HepG2 (cell line): ENCODE data around the gene CHDH. TPM values are rescaled to one million over a fixed set of nuclear protein-coding genes. Genes with fewer than 3 reads are reported as not detected.
A peak's percentile ranks its signal among the peaks of the same experiment; 100 is the strongest.

Experiments used
- ATAC-seq: fragments of 200-7000 bp; cut with Tn5 transposase; 3 replicates; pipeline ENCODE4 v1.9.1; 2020; ENCODE audit warnings: mild to moderate bottlenecking, moderate library complexity
- BruUV-seq: library from RNA; stranded (reverse); fragments of 400-500 nt; replicated peaks from 2 replicates; lab custom pipeline; 2021; lab: Mats Ljungman, UMichigan
- CTCF ChIA-PET: fragments of 300-600 bp; formaldehyde crosslinking; extraction: SDS; loops from one replicate; lab custom pipeline; 2021; ENCODE audit warnings: low total read pairs, inconsistent platforms, low intra/inter-chr PET ratio; lab: Yijun Ruan, JAX
- POLR2A ChIA-PET: fragments of 350-600 bp; sonication (Branson Sonifier 250); formaldehyde crosslinking; loops from one replicate; lab custom pipeline; 2020; ENCODE audit warnings: antibody characterized with exemption, inconsistent platforms; lab: Yijun Ruan, JAX
- DNase-seq: peaks from one replicate; pipeline ENCODE4 v3.0.0-alpha.2; 2015; ENCODE audit warnings: low spot score
- FAIRE-seq: peaks from 3 replicates; lab custom pipeline; 2011; peaks lifted over from hg19 to GRCh38; lab: Jason Lieb, UNC
- H2AFZ ChIP-seq: one replicate; pipeline ENCODE4 v1.6.1; 2011; ENCODE audit warnings: low read length, inconsistent platforms
- H3K27ac ChIP-seq: fragments of 300-600 bp; 3 replicates; pipeline ENCODE4 v1.8.0; 2011; ENCODE audit warnings: mixed run types, mild to moderate bottlenecking, mixed read lengths, low read length, inconsistent platforms; ENCODE audit not compliant: insufficient read depth; ENCODE audit errors: extremely low read length
- H3K27me3 ChIP-seq, 2 experiments: fragments of 200-600 bp in 1 of 2; 2 replicates in 1 of 2; 3 replicates in 1 of 2; pipeline versions ENCODE4 v1.6.0 to v1.8.0; 2011; ENCODE audit warnings: low read length in 2 of 2, mild to moderate bottlenecking in 2 of 2, moderate library complexity in 2 of 2, inconsistent platforms in 1 of 2; ENCODE audit not compliant: insufficient read depth in 2 of 2, control insufficient read depth in 1 of 2
- H3K36me3 ChIP-seq, 2 experiments: fragments of 200-600 bp in 1 of 2; replicated peaks in 1 of 2; 2 replicates in 1 of 2; 3 replicates in 1 of 2; pipeline versions ENCODE4 v1.5.1 to v1.8.0; 2011; ENCODE audit warnings: low read length in 2 of 2, inconsistent platforms in 1 of 2; ENCODE audit not compliant: insufficient read depth in 2 of 2, control insufficient read depth in 1 of 2
- H3K4me1 ChIP-seq: 2 replicates; pipeline ENCODE4 v1.5.1; 2012; ENCODE audit warnings: low read length, inconsistent platforms; ENCODE audit not compliant: insufficient read depth
- H3K4me2 ChIP-seq: 2 replicates; pipeline ENCODE4 v1.6.0; 2011; ENCODE audit warnings: low read depth, low read length, inconsistent platforms
- H3K4me3 ChIP-seq, 3 experiments: fragments of 200-600 bp in 1 of 3; sonication (generic), shearing (Covaris generic) in 1 of 3; replicated peaks in 1 of 3; 2 replicates each; pipeline ENCODE4 v1.5.1; 2011 to 2016; ENCODE audit warnings: low read length in 3 of 3, inconsistent platforms in 2 of 3, low read depth in 2 of 3, mild to moderate bottlenecking in 2 of 3, control low read depth in 1 of 3, mixed read lengths in 1 of 3; ENCODE audit not compliant: insufficient read depth in 1 of 3
- H3K79me2 ChIP-seq: one replicate; pipeline ENCODE4 v1.6.1; 2011; ENCODE audit warnings: low read length, inconsistent platforms; ENCODE audit not compliant: insufficient read depth
- H3K9ac ChIP-seq: 2 replicates; pipeline ENCODE4 v1.6.0; 2011; ENCODE audit warnings: mild to moderate bottlenecking, low read depth, low read length, inconsistent platforms; ENCODE audit not compliant: insufficient read depth
- H3K9me3 ChIP-seq: 2 replicates; pipeline ENCODE4 v1.5.1; 2012; ENCODE audit warnings: mild to moderate bottlenecking, low read length
- H4K20me1 ChIP-seq: 2 replicates; pipeline ENCODE4 v1.6.0; 2011; ENCODE audit warnings: inconsistent platforms, mild to moderate bottlenecking, low read length, moderate library complexity; ENCODE audit not compliant: insufficient read depth
- AGO2 ChIP-seq: fragments of 200-400 bp; formaldehyde crosslinking; optimal IDR thresholded peaks from 2 replicates; pipeline ENCODE3; 2017; ENCODE audit warnings: mild to moderate bottlenecking, low read depth, low read length, moderate library complexity
- BORCS8-MEF2B ChIP-seq: sonication (generic); formaldehyde crosslinking; IDR thresholded peaks from 2 replicates; pipeline ENCODE4 v1.8.0; 2022; ENCODE audit warnings: mild to moderate bottlenecking, missing genetic modification reagents
- BRD4 ChIP-seq: sonication (generic); formaldehyde crosslinking; IDR thresholded peaks from 2 replicates; pipeline ENCODE4 v1.4.0; 2020; ENCODE audit warnings: missing genetic modification reagents
- CHD2 ChIP-seq: IDR thresholded peaks from 2 replicates; pipeline ENCODE4 v1.6.1; 2011; ENCODE audit warnings: low read depth, low read length, improper control_type of control experiment
- FOXK2 ChIP-seq: fragments of 450-650 bp; IDR thresholded peaks from 2 replicates; pipeline ENCODE4 v1.6.1; 2016
- KAT7 ChIP-seq: IDR thresholded peaks from 2 replicates; pipeline ENCODE4 v1.6.1; 2018; ENCODE audit warnings: borderline replicate concordance, missing compliant biosample characterization
- KDM6A ChIP-seq: IDR thresholded peaks from 2 replicates; pipeline ENCODE4 v1.6.1; 2016; ENCODE audit warnings: low read depth
- NONO ChIP-seq, 2 experiments: fragments of 450-650 bp in 1 of 2; sonication (generic) in 1 of 2; formaldehyde crosslinking in 1 of 2; IDR thresholded peaks in 1 of 2; conservative IDR thresholded peaks in 1 of 2; 2 replicates each; pipeline versions ENCODE4 v1.6.1 to v1.8.0; 2017 to 2022; ENCODE audit warnings: mild to moderate bottlenecking in 1 of 2, missing genetic modification reagents in 1 of 2, moderate library complexity in 1 of 2
- POLR2G ChIP-seq: fragments of 200-400 bp; formaldehyde crosslinking; IDR thresholded peaks from 2 replicates; pipeline ENCODE4 v1.6.1; 2018; ENCODE audit warnings: mild to moderate bottlenecking, low read depth, low read length, moderate library complexity
- RBFOX2 ChIP-seq: fragments of 200-400 bp; formaldehyde crosslinking; IDR thresholded peaks from 2 replicates; pipeline ENCODE4 v1.6.1; 2017; ENCODE audit warnings: low read depth, mild to moderate bottlenecking, low read length
- SALL2 ChIP-seq: sonication (generic); formaldehyde crosslinking; IDR thresholded peaks from 2 replicates; pipeline ENCODE4 v1.8.1; 2023; ENCODE audit warnings: mild to moderate bottlenecking, missing genetic modification reagents, inconsistent platforms
- TEAD3 ChIP-seq: optimal IDR thresholded peaks from 2 replicates; pipeline ENCODE3; 2016; ENCODE audit warnings: borderline replicate concordance
- ZNF205 ChIP-seq: IDR thresholded peaks from 2 replicates; pipeline ENCODE4 v1.6.1; 2018; ENCODE audit warnings: missing biosample characterization, missing genetic modification reagents
- ZNF253 ChIP-seq: sonication (generic); formaldehyde crosslinking; IDR thresholded peaks from 2 replicates; pipeline ENCODE4 v1.8.0; 2022; ENCODE audit warnings: mild to moderate bottlenecking, missing genetic modification reagents, borderline replicate concordance
- ZNF317 ChIP-seq: sonication (generic); formaldehyde crosslinking; IDR thresholded peaks from 2 replicates; pipeline ENCODE4 v1.5.0; 2020; ENCODE audit warnings: mild to moderate bottlenecking, missing genetic modification reagents
- ZNF34 ChIP-seq: sonication (generic); formaldehyde crosslinking; IDR thresholded peaks from 2 replicates; pipeline ENCODE4 v1.4.0; 2020; ENCODE audit warnings: mild to moderate bottlenecking, missing genetic modification reagents, borderline replicate concordance
- ZNF383 ChIP-seq: sonication (generic); formaldehyde crosslinking; IDR thresholded peaks from 2 replicates; pipeline ENCODE4 v1.4.0; 2020; ENCODE audit warnings: missing genetic modification reagents, mild to moderate bottlenecking, borderline replicate concordance
- ZNF558 ChIP-seq: sonication (generic); formaldehyde crosslinking; IDR thresholded peaks from 2 replicates; pipeline ENCODE4 v1.9.0; 2022; ENCODE audit warnings: mild to moderate bottlenecking, missing genetic modification reagents, borderline replicate concordance
- ZNF614 ChIP-seq: IDR thresholded peaks from 2 replicates; pipeline ENCODE4 v1.6.1; 2018; ENCODE audit warnings: missing biosample characterization, missing genetic modification reagents, inconsistent platforms, borderline replicate concordance
- ZNF709 ChIP-seq: sonication (generic); formaldehyde crosslinking; IDR thresholded peaks from 2 replicates; pipeline ENCODE4 v1.5.0; 2020; ENCODE audit warnings: mild to moderate bottlenecking, missing genetic modification reagents
- WGBS: methylation state at CpG from one replicate; pipeline ENCODE4 v1.1.6; 2017; ENCODE audit warnings: low lambda C conversion rate; 5-methylcytosine and 5-hydroxymethylcytosine counted together
- in situ Hi-C: cut with HindIII; loops from 2 replicates; pipeline ENCODE4 v1.10.0; 2017; ENCODE audit warnings: low pct_unique_long_range_greater_than_20kb; ENCODE audit not compliant: extremely low pct_ligation_motif_present
- intact Hi-C: fragments of 100-400 bp; cut with micrococcal nuclease; formaldehyde crosslinking; loops from one replicate; pipeline ENCODE4 v1.10.0; 2022; ENCODE audit not compliant: unreplicated experiment
- polyA plus RNA-seq, 8 experiments: library from polyadenylated mRNA; depleted of rRNA in 3 of 8; stranded (reverse) in 7 of 8; unstranded in 1 of 8; fragments of >200 nt; fragmentation: Illumina TruSeq in 4 of 8; extraction: Trizol in 4 of 8; gene quantifications; 2 replicates each; pipeline versions ENCODE4 v1.2.1 to v1.2.3, GENCODE V29; 2011 to 2016; ENCODE audit warnings: low read depth in 4 of 8, missing spikeins in 1 of 8, mixed read lengths in 1 of 8; ENCODE audit not compliant: insufficient read depth in 1 of 8
- total RNA-seq, 5 experiments: library from RNA; depleted of rRNA; stranded (reverse); fragments of >200 nt; fragmentation: Illumina TruSeq; extraction: Trizol; gene quantifications; 2 replicates each; pipeline ENCODE4 v1.2.3, GENCODE V29; 2016; ENCODE audit warnings: low read depth in 1 of 5
- TF ChIP-seq, protein P1 (sequence below): sonication (generic); formaldehyde crosslinking; IDR thresholded peaks from 2 replicates; pipeline ENCODE4 v1.5.1; 2020; ENCODE audit warnings: mild to moderate bottlenecking, missing genetic modification reagents, moderate library complexity
- TF ChIP-seq, protein P2 (sequence below): sonication (generic); formaldehyde crosslinking; IDR thresholded peaks from 2 replicates; pipeline ENCODE4 v1.5.1; 2020; ENCODE audit warnings: mild to moderate bottlenecking, missing genetic modification reagents

The CHDH gene
- total and polyA plus RNA-seq, 2 of the 13 experiments (the other 11 are each of a cell fraction or from before 2014, with no cell fraction given) = 28.1 to 48.9 TPM

- Histone ChIP-seq H4K20me1 (peaks cover 36% of the 10 kb centered on the region), H3K4me3 (no peak overlapping the region), H3K27me3 (no peaks in the 10 kb centered on the region), H3K9me3 (no peaks in the 10 kb centered on the region), H3K4me2 (no peak overlapping the region), H3K4me1 (peaks cover 90% of the 10 kb centered on the region), H3K79me2 (peaks cover 92% of the 10 kb centered on the region), H3K36me3 (peaks cover 39 to 72% of the 10 kb centered on the region in 2 experiments), H2AFZ (no peak overlapping the region), H3K9ac (no peak overlapping the region), H3K27ac (no peak overlapping the region)
- ATAC-seq = peak; percentile 4; the same call in 1 of the 3 replicates
- ChIA-PET CTCF (no interaction called here), POLR2A (interaction anchor here (1.5 to 2.1 kb wide), 2 partner anchors 9 to 19 kb away, joined by 6 to 7 read pairs; no protein-coding TSS in a partner anchor)
- 97% methylated on average over 5 of the region's 9 CpGs for WGBS
- no peak for FAIRE-seq
- intact Hi-C loops = no loop called here
- in situ Hi-C loops = no loop called here
- DNase-seq = no peak
- BruUV-seq = no TSS peak
- TF ChIP-seq BORCS8-MEF2B (no peak), CHD2 (no peak), ZNF383 (CRISPR knock-in tag) (no peak), ZNF558 (CRISPR knock-in tag) (no peak), KAT7 (CRISPR knock-in tag) (no peak), RBFOX2 (peak; percentile 55), ZNF253 (CRISPR knock-in tag) (0 out of 2 replicates have a peak, but pooled peaks have one; percentile 51), TEAD3 (CRISPR knock-in tag) (peak; percentile 23), NONO (IDR thresholded peaks at IDR 0.05) (no peak), NONO (CRISPR knock-in tag; conservative IDR thresholded peaks at IDR 0.05) (no peak), SALL2 (CRISPR knock-in tag) (no peak), FOXK2 (no peak), BRD4 (CRISPR knock-in tag) (no peak), KDM6A (CRISPR knock-in tag) (no peak), ZNF317 (CRISPR knock-in tag) (no peak), ZNF205 (CRISPR knock-in tag) (no peak), AGO2 (peak; percentile 77), ZNF614 (CRISPR knock-in tag) (no peak), ZNF34 (CRISPR knock-in tag) (no peak), POLR2G (peak; percentile 2; the same call in 1 of the 2 replicates), ZNF709 (CRISPR knock-in tag) (no peak)
- TF ChIP-seq, protein P1, sequence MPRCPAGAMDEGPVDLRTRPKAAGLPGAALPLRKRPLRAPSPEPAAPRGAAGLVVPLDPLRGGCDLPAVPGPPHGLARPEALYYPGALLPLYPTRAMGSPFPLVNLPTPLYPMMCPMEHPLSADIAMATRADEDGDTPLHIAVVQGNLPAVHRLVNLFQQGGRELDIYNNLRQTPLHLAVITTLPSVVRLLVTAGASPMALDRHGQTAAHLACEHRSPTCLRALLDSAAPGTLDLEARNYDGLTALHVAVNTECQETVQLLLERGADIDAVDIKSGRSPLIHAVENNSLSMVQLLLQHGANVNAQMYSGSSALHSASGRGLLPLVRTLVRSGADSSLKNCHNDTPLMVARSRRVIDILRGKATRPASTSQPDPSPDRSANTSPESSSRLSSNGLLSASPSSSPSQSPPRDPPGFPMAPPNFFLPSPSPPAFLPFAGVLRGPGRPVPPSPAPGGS (CRISPR knock-in tag) = 0 out of 2 replicates have a peak, but pooled peaks have one; percentile 20
- TF ChIP-seq, protein P2, sequence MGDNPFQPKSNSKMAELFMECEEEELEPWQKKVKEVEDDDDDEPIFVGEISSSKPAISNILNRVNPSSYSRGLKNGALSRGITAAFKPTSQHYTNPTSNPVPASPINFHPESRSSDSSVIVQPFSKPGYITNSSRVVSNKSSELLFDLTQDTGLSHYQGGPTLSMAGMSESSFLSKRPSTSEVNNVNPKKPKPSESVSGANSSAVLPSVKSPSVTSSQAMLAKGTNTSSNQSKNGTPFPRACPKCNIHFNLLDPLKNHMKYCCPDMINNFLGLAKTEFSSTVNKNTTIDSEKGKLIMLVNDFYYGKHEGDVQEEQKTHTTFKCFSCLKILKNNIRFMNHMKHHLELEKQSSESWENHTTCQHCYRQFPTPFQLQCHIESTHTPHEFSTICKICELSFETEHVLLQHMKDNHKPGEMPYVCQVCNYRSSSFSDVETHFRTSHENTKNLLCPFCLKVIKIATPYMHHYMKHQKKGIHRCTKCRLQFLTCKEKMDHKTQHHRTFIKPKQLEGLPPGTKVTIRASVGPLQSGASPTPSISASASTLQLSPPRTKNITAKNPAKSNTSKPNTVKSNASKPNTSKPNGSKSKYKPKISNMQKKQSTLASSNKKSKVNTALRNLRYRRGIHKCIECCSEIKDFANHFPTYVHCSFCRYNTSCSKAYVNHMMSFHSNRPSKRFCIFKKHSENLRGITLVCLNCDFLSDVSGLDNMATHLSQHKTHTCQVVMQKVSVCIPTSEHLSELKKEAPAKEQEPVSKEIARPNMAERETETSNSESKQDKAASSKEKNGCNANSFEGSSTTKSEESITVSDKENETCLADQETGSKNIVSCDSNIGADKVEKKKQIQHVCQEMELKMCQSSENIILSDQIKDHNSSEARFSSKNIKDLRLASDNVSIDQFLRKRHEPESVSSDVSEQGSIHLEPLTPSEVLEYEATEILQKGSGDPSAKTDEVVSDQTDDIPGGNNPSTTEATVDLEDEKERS (CRISPR knock-in tag) = no peak
Measured at GRCh38 chr3:53836084-53836872, 9.9 kb downstream of the CHDH start.
